Raji (cell line): Measurements from ENCODE around the gene SEPTIN12.

Source experiments
- POLR2A ChIP-seq: IDR thresholded peaks from 2 replicates; pipeline ENCODE4 v1.6.1; 2011; ENCODE audit warnings: low read depth, low read length, control low read depth; ENCODE audit not compliant: insufficient read depth

The SEPTIN12 gene

DNA sequence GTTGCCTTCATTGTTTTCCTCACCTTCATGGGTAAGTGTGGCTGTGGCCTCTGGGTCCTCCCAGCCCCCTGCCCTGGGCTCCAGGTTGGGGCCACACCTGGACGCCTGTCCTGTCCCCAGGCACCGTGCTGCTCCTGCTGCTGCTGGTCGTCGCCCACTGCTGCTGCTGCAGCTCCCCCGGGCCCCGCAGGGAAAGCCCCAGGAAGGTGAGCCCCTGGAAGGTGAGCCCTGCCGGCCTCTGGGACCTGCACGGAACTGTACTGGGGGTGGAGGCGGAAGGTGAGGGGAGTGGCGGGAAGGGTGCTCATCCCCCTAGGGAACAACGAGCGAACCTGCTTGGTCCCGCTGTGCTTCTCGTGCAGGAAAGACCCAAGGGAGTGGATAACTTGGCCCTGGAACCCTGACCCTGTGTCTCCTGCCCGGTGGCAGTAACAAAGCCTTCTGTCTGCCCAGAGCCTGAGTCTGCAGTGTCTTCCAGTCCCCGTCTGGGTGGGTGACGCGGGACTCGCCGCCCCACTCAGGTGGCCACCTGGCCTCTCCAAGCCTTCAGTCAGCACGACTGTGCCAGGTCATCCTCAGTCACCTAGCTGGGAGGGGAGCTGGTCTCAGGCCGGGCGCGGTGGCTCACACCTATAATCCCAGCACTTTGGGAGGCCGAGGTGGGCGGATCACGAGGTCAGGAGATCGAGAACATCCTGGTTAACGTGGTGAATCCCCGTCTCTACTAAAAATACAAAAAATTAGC lies 7.9 kb upstream of the SEPTIN12 start:
- no peak for TF ChIP-seq POLR2A

DNA sequence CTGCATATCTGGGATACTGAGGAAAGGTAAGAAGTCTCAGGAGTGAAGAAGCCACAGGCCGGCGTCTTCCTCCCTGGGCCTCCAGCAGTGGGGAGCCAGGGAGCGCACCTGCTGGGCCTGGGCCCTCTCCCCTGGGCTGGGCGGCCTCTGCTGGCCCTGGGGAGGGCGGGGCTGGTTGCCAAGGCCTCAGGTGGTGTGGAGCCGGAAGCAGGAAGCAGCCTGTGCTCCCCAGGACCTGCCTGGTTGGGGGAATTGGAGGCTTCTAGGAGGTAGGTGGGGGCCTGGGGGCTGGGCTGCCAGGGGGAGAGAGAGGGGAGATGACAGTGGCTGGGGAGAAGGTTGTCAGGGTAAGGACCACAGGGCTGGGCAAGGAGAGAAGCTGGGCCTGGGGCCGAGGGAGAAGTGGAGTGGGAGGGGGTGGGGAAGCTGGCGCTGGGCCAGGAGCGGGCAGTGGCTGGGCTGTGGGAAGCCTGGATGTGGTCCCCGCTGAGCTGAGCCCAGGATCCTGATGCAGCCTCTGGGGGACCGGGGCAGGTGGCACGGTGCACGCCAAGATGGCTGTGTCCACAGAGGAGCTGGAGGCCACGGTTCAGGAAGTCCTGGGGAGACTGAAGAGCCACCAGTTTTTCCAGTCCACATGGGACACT lies 7.2 kb upstream of the SEPTIN12 start, which contains the start of gene SMIM22:
SMIM22 (plus strand) TSS at position 189 of the 647 bp plus-strand sequence; CDS start at position 555, 366 bp downstream.
- TF ChIP-seq POLR2A: no peak

GRCh38 chr16:4792951-4793513 lies 4.9 kb upstream of the SEPTIN12 start:
- TF ChIP-seq POLR2A: no peak

DNA sequence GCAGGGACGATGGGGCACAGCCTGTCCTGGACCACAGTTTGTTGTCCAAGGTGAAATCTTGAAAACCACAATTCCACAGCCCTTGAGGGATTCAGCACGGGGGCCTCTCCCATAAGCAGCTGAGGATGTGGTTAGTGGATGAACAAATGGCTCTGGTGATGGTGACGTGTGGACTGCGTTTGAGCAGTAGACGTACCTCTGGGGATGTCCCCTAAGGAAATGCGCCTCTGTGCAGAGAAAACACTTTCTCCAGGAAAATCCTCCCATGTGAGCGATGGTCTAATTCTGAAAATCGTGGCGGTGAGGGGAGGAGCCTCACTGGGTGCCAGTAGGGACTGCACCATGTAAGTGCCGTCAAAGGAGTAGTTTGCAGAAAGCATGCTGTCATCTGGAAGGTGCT lies 2.7 kb upstream of the SEPTIN12 start:
- no peak for TF ChIP-seq POLR2A

- no peak for TF ChIP-seq POLR2A
These were observed 2.1 kb upstream of the SEPTIN12 start for GRCh38 chr16:4790261-4790660.

- TF ChIP-seq POLR2A: no peak
These were observed 765 bp upstream of the SEPTIN12 start for GRCh38 chr16:4788910-4789309.

DNA sequence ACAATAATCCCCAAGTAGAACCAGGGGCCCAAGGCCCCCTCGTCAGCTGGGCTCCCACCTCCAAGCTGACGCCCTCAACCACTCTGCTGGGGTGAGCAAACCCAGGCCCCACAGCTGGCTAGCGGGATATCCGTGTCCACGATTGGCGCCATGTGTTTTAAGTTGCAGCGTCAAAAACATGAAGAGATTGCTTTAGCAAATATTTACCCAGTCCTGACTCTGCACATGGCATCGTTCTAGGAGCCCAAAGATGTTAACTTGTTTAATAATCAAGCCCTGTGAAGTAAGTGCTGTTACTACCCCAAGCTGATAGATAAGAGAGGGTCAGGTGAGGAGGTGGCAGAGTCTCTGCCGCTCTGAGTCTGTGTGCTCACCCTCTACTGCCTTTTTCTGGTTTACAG lies 344 bp upstream of the SEPTIN12 start:
- no peak for TF ChIP-seq POLR2A

DNA sequence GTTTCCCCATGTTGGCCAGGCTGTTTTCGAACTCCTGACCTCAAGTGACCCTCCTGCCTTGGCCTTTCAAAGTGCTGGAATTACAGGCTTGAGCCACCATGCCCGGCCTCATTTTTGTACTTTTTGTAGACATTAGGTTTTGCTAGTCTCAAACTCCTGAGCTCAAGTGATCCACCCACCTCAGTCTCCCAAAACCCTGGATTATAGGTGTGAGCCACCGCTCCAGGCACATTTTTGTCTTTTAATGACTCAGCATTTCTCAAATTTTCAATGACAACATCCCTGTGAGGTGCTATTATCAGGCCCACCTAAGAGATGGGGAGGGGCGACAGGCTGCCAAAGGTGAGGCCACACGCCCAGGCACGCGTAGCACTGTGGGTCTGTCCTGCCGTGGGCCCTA lies 1.1 kb downstream of the SEPTIN12 start:
- no peak for TF ChIP-seq POLR2A

DNA sequence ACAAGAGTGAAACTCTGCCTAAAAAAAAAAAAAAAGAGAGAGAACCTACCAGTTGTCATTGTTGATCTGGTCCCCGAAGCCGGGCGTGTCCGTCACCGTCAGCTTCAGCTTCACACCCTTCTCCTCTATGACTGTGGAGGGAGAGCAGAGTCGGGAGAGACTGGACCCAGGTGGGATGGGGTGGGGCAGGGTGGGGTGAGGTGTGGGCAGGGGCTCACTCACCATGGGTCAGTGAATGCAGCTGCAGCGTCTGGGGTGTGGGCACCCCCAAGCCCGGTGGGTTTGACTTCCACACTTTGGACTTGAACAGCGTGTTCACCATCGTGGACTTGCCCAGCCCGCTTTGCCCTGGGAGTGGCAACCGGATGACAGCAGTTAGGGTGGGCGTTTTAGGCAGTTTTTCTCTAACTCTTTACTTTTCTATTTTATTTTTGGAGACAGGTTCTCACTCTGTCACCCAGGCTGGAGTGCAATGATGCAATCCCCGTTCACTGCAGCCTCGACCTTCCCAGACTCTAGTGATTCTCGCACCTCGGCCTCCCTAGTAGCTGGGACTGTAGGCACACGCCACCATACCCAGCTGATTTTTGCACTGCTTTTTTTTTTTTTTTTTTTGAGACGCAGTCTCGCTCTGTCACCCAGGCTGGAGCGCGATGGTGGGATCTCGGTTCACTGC lies 2.2 kb downstream of the SEPTIN12 start:
- TF ChIP-seq POLR2A: no peak

- TF ChIP-seq POLR2A: no peak
These were observed 4.2 kb downstream of the SEPTIN12 start for GRCh38 chr16:4783951-4784336.

- no peak for TF ChIP-seq POLR2A
These were observed 4.7 kb downstream of the SEPTIN12 start for GRCh38 chr16:4783251-4783950.

- TF ChIP-seq POLR2A: no peak
These were observed 7.9 kb downstream of the SEPTIN12 start for GRCh38 chr16:4780235-4780634.

DNA sequence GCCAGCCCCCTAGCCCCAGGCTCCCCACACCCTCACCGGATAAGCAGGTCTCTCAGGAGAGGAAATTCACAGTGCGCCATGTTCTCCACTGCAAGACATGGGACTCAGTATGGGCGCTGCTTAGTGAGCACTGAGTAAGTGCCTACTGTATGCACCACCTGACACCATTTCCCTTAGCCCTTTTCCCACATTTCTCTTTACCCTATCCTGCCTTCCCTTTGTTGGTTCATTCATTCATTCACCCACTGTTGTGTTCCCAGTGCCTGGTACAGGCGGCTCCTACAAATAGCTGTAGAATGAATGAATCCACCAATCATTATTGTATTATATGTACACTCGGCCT lies 10.1 kb downstream of the SEPTIN12 start:
- no peak for TF ChIP-seq POLR2A

DNA sequence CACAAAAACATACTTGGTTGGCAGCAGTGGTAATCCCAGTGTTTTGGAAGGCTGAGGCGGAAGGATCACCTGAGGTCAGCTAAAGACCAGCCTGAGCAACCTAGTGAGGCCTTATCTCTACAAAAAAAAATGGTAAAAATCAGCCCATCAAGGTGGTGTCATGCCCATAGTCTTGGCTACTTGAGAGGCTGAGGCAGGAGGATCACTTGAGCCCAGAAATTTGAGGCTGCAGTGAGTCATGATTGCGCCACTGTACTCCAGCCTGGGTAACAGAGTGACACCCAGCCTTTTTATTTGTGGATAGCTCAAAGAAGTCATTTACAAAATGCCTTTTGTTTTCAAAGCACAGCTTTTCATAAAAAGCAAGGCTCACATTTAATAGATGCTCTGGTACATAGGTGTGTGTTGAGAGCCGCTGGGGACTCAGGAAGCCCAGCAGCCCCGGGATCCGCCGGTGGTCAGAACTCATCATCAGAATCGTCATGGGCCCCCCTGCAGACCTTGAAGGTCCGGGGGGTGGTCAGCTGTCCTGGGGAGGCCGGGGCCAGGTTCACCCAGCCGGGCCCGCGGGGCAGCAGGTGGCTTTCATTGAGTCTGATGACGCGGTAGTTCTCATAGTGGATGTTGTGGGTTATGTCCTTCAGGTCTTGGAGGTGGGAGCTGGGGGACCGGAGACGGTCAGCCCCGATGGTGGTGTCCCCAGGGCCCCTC lies 10.7 kb downstream of the SEPTIN12 start:
- no peak for TF ChIP-seq POLR2A
